NCI-H69 (cell line): ENCODE results near the gene NFKBIL1.
"Not testable (repeated sequence)": the region's sequence is repeated elsewhere in the genome, so short reads cannot be mapped to it uniquely, and the experiment has no call there.

ENCODE experiments used
- DNase-seq: peaks from one replicate; lab custom pipeline; 2025; lab: John Stamatoyannopoulos, UW

The NFKBIL1 gene

DNA sequence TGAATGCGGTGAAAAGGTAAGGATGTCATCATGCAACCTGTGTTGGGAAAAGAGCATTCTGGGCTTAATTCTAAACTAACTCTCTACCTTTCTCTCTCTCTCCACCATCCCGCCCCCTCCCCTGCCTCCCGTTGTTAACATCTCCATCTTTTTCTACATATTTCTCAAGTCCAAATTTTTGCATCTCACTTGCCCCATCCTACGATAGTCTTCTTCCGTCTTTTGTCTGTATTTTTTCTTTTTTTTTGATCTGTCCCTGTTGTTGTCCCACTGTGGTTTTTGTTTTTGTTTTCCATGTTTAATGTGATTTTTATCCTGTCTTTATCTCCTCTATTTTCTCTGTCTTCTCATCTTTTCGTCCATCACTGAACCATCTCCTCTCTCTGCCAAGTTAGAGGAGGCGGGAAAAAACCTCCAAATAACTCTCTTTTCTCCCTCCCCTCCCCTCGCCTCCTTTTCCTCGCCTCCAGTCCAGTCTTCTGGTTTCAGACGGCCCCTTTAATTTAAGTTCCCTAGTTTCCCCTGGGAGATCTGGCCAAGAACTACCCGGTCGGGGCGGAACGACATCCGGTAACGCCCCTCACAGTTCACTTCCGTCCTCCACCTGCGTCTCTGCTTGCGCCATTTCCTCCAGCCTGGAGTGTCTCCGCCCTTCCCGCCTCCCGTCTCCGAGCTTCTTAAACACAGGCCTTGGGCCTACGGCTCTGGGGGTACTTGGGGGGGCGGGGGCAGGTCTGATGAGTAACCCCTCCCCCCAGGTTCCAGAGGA lies at the start of gene NFKBIL1:
Gene NFKBIL1, plus strand, starts transcription at position 651 of the 769 bp plus-strand sequence. Its CDS starts 87 bp downstream, at position 738.
- DNase-seq = peak; percentile 99

DNA sequence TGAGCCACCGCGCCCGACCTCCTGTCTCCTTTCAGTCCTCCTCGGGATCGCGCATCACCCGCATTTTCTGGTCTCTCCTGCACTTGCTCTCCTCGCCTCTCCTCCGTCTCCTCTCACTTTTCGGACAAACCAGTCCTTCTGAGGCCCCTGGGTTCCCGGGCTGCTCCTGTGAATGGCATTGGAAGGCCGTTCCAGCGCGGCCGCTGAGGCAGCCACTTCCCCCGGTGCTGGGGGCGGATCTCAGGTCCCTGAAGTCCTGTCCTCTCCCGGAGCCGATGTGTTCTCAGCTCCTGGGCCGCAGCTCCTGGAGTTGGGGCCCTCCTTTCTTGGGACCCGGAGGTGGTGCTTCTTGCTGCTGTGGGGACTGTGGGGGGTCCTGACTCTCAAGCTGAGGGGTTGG lies 48.7 kb upstream of the NFKBIL1 start:
- DNase-seq = peak; percentile 51

DNA sequence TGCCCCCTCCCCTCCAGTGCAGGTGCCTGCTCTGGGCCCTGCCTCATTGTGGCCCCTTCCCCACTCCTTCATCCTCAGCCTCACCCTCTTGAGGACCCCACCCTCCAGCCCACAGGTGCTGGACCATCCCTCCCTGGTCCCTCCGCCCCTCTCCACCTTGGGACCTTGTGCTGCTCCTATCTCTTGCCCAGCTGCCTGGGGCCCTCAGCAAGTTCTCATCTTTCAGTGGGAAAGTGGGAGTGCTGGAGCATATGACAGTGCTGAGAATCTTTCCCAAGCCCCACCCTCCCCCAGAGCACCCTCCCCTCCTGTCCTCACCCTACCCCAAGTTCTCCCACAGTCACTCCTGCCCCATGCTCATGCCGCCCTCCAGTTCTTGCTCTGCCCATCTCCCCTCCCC lies 47.8 kb upstream of the NFKBIL1 start:
- not testable (repeated sequence) for DNase-seq

DNA sequence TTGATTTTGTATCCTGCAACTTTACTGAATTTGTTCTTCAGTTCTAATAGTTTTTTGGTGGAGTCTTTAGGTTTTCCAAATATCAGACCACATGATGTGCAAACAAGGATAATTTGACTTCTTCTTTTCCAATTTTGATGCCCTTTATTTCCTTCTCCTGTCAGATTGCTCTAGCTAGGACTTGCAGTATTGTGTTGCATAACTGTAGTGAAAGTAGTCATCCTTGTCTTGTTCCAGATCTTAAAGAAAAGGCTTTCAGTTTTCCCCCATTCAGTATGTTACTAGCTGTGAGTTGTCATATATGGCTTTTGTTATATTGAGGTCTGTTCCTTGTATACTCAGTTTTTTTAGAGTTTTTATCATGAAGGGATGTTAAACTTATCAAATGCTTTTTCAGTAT lies 44.8 kb upstream of the NFKBIL1 start:
- no peak for DNase-seq

DNA sequence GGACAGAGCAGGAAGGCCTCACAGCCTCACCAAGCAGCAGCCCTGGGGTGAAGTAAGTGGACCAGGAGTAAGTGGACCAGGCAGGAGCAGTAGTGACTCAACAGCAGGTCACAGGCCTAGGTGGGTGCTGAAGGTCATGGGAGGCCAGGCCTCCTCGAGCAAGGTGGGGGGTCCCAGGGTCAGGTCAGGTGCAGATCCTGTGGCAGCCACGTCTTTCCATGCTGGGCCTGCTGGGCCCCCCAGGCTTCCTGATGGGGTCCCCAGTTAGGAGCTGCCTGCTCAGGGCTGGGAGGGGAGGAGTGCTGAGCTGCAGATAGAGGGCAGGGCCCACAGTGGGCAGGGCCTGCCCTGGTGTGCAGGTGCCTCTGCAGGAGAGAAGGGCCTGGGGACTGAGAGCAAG lies 38.4 kb upstream of the NFKBIL1 start:
- not testable (repeated sequence) for DNase-seq

DNA sequence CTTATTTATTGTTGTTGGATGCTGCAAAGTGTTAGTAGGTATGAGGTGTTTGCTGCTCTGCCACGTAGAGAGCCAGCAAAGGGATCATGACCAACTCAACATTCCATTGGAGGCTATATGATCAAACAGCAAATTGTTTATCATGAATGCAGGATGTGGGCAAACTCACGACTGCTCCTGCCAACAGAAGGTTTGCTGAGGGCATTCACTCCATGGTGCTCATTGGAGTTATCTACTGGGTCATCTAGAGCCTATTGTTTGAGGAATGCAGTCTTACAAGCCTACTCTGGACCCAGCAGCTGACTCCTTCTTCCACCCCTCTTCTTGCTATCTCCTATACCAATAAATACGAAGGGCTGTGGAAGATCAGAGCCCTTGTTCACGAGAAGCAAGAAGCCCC lies 37.4 kb upstream of the NFKBIL1 start:
- DNase-seq = no peak

DNA sequence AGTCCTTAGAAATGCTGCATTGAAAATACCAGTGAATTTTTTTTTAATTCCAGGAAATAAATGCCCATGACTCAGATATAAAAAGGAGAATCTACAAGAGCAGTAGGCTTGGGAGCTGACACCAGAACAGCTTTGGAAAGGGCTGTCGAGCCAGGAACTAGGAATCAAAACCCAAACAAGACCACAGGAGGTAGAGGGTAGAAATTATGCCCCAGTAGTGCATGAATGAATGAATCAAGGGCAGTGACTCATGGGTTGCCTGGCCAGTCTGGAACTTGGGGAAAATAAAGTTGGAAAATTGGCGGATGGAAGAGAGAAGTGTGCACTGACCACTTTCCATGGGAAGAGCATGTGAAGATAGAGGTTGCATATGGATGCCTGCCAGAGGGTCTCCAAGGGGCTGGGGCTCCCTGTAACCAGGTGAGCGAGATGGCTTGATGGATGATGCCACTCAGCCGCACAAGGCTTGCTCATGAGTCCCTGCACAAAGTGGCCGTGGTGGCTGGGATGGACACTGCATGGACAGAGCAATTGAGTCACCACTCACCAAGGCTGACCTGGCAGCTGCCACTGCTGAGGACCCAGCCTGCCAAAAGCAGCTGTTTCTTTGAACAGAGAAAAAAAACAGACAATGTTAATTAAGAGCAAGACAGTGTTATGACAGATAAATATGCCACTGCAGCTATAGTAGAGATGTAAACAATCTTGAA lies 33.8 kb upstream of the NFKBIL1 start:
- no peak for DNase-seq

- peak; percentile 24 for DNase-seq
Observed at GRCh38 chr6:31521835-31522234, 25.6 kb upstream of the NFKBIL1 start.

GRCh38 chr6:31525553-31525931 lies 21.9 kb upstream of the NFKBIL1 start:
- peak; percentile 6 for DNase-seq

DNA sequence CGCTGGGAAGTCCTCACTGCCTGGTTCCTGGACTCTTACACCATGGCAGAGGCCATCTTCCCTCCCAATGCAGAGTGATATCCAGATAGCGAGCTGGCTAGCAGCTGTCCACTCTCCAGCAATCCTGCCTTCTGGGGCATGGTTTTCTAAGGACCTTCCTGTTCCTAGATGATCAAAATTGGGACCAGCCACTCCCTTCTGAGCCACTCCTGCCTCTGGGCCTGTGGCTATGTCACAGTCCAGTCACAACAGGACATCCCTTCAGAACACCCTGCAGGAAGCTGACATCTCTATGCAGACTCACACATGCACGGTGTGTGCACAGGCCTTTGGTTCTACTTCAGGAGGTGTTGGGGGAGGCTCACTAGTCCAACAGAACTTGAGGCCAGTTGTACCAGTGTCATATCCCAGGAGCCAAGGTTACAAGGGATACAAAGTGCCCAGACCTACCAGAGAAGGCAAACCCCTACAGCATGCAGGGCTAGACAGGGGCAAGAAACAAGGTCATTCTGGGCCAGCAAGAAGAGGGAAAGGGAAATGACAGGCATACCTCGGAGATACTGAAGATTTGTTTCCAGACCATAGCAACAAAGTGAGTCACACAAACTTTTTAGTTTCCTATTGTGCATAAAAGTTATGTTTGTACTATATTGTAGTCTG lies 21.3 kb upstream of the NFKBIL1 start:
- DNase-seq = no peak

- peak; percentile 26 for DNase-seq
Observed at GRCh38 chr6:31528307-31528777, 19.1 kb upstream of the NFKBIL1 start.

GRCh38 chr6:31528821-31529328 lies 18.5 kb upstream of the NFKBIL1 start, which contains the start of gene MCCD1:
MCCD1 (plus strand) TSS chr6:31528962; CDS start chr6:31529015, 53 bp downstream.
- DNase-seq = no peak

GRCh38 chr6:31529329-31530150 lies 17.9 kb upstream of the NFKBIL1 start:
- DNase-seq = peak; percentile 20

DNA sequence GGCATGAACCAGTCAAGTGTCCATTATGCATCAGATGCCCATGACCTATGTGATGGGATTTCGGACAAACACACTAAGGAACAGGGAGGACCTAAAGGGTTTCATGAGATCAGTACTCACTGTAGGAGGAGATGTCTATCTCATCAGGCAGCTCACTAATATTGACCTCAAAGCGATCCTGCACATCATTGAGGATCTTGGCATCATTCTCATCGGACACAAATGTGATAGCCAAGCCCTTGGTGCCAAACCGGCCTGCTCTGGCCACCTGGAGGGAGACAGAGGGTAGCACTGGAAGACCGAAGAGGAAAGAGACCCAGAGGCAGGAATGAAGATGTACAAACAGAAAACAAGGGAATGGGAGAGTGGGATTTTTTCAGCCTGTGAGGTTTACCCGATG lies 16.7 kb upstream of the NFKBIL1 start:
- DNase-seq = no peak

DNA sequence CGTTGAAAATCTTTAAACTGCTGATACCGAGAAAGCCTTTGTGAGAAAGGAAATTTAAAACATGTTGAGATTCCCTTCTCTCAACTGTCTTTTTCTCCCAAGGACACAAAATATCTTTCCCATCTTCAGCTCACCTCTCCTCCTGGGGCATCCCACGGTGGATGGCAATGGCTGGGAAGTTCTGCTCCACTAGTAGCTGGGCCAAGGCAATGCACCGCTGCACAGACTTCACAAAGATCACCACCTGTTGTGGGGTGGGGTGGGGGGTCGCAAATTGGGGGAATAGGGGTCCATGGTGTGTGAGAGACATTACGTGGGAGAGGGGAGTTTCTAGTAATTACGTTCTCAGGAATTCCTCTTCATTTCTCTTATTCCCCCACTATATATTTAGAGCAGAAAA lies 16.2 kb upstream of the NFKBIL1 start:
- no peak for DNase-seq

DNA sequence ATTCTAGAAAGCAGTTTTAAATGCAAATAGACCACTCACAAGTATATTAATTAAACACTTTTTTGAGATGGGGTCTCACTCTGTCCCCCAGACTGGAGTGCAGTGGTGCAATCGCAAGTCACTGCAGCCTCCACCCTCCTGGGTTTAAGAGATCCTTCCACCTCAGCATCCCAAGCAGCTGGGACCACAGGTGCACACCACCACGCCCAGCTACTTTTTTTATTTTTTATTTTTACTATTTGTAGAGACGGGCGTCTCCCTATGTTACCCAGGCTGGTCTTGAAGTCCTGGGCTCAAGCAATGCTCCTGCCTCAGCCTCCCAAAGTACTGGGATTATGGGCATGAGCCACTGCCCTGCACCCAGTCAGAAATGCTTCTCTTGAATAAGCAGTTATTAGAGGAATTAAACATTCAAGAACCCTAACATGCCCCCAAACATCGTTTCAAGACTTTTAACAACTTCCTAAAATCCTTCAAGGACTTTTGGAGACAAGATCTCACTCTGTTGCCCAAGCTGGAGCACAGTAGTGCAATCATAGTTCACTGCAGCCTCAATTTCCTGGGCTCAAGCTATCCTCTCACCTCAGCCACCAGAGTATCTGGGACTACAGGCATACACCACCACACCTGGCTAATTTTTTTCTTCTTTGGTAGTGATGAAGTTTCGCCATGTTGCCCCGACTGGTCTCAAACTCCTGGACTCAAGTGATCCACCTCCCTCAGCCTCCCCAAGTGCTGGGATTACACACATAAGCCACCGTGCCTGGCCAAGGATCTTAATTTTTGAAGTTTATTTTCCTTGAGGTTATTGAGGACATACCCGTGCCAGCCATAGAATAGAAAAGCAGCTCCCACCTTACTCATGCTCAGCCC lies 15.4 kb upstream of the NFKBIL1 start:
- DNase-seq = no peak

DNA sequence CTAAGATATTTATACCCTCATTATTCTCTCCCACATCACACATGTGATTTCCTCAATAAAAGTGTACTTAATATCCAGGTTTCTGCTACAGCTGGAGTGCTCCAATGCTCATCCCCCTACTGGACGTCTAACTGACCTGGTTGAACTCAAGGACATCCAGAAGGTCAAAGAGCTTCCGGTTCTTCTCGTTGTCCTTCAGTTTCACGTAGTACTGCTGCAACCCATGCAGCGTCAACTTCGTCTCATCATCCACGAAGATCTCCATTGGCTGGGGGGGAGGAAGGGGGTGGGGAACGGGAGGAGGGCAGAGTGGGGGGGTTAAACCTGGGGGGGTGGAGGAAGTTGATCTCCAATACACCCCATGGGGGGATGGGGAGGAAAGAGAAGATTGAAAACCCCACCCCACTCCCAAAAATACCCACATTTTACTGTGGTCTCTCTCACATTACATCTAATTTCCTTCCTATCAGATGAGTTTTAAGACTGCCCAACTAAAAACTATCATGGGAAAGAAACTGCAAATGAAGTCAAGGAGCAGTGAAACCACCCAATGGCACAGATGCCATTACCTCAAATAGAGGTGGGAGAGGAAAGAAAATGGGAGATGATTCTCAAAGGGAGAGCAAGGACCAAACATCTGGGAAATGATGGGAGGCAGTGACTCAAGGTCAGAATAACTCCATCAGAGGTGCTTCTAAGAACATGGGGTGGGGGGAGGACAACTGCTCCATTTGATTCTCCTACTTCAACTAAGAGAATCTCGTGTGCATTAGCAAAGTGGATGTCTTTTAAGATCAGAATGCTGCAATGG lies 14.6 kb upstream of the NFKBIL1 start:
- DNase-seq = no peak

GRCh38 chr6:31533455-31533841 lies 14.0 kb upstream of the NFKBIL1 start:
- DNase-seq = no peak

DNA sequence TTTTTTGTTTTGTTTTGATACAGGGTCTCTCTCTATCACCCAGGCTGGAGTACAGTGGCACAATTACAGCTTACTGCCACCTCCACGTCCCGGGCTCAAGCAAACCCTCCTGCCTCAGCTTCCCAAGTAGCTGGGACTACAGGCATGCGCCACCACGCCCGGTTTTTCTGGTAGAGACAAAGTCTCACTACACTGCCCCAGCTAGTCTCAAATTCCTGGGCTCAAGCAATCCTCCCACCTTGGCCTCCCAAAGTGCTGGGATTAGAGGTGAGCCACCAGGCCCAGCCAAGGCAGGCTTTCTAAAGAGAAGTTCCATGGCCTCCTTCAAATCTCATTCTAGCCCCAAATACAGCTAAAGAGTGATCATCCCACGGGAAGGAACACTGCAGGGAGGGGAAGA lies 13.4 kb upstream of the NFKBIL1 start:
- DNase-seq = no peak

- DNase-seq = no peak
Observed at GRCh38 chr6:31534521-31535040, 12.8 kb upstream of the NFKBIL1 start.
